ENCODE measurements around the gene FIP1L1. TPM values are rescaled to one million over a fixed set of nuclear protein-coding genes. Genes with fewer than 3 reads are reported as not detected.
"Not testable (repeated sequence)": the region's sequence is repeated elsewhere in the genome, so short reads cannot be mapped to it uniquely, and the experiment has no call there.

FIP1L1 gene
- total and polyA plus RNA-seq, 9 of the 15 experiments (the other 6 are each of a cell fraction or from before 2014, with no cell fraction given): 34.6 to 137 (median 72.0) TPM

DNA sequence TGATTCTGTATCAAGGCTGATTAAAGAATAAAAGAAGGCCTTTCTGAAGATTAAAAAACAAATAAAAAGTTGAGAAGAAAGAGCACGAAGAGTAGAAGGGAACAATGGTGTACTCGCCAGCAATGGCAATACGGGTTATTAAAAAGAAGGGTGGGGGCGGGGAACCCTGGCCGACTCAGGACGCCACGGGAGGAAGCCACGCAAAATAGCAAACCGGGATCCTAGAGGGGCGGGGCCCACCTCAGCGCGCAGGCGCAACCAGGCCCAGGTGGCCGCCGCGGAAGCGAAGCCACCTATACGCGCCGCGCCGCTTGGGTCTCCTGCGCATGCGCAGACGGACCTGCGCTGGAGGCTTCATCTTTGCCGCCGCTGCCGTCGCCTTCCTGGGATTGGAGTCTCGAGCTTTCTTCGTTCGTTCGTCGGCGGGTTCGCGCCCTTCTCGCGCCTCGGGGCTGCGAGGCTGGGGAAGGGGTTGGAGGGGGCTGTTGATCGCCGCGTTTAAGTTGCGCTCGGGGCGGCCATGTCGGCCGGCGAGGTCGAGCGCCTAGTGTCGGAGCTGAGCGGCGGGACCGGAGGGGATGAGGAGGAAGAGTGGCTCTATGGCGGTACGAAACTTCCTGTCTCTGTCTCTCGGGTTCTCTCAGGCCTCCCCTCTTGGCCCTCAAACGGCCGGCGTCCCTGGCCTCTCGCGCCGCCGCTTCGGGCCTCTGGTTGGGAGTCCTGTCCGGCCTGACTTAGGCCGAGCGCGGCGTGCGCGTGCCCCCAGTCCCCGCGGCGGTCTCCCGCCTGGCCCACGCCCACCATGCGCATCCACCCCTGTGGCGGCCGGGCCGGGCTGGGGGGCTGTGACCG, at the start of gene FIP1L1 (continued):
- TF ChIP-seq, protein P1, sequence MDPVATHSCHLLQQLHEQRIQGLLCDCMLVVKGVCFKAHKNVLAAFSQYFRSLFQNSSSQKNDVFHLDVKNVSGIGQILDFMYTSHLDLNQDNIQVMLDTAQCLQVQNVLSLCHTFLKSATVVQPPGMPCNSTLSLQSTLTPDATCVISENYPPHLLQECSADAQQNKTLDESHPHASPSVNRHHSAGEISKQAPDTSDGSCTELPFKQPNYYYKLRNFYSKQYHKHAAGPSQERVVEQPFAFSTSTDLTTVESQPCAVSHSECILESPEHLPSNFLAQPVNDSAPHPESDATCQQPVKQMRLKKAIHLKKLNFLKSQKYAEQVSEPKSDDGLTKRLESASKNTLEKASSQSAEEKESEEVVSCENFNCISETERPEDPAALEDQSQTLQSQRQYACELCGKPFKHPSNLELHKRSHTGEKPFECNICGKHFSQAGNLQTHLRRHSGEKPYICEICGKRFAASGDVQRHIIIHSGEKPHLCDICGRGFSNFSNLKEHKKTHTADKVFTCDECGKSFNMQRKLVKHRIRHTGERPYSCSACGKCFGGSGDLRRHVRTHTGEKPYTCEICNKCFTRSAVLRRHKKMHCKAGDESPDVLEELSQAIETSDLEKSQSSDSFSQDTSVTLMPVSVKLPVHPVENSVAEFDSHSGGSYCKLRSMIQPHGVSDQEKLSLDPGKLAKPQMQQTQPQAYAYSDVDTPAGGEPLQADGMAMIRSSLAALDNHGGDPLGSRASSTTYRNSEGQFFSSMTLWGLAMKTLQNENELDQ (CRISPR knock-in tag; IDR thresholded peaks at IDR 0.05; ENCODE audit: borderline replicate concordance): no peak
- peak in 1 of 2 experiments; percentile 71; a peak in 2 of 4 replicates for TF ChIP-seq HDAC1 (IDR thresholded peaks at IDR 0.05)
- TF ChIP-seq THRAP3 (IDR thresholded peaks at IDR 0.05; ENCODE audit: borderline replicate concordance): no peak
- 0 out of 2 replicates have a peak, but pooled peaks have one; percentile 35 for TF ChIP-seq NKRF (IDR thresholded peaks at IDR 0.05; ENCODE audit: borderline replicate concordance)
- no peak for TF ChIP-seq ELF4 (CRISPR knock-in tag; IDR thresholded peaks at IDR 0.05)
- peak; percentile 36; the same call in 1 of the 2 replicates for TF ChIP-seq C11orf30 (IDR thresholded peaks at IDR 0.05; ENCODE audit: low read depth)
- TF ChIP-seq ZNF175 (CRISPR knock-in tag; IDR thresholded peaks at IDR 0.05; ENCODE audit: low read depth): no peak
- TF ChIP-seq ZNF12 (CRISPR knock-in tag; IDR thresholded peaks at IDR 0.05): 0 out of 2 replicates have a peak, but pooled peaks have one; percentile 68

GRCh38 chr4:53334916-53335315, 42.5 kb upstream of the FIP1L1 start:
- H3K9me1 ChIP-seq (ENCODE audit: control insufficient read depth, insufficient read depth, low read length); BruUV-seq (replicated peaks); H3K36me3 ChIP-seq (ENCODE audit: control insufficient read depth, insufficient read depth, low read length); H3K4me1 ChIP-seq (replicated peaks in 1 of 2; ENCODE audit: control insufficient read depth in 2 of 2, insufficient read depth in 2 of 2, low read length in 2 of 2); H4K20me1 ChIP-seq (replicated peaks; ENCODE audit: control insufficient read depth, insufficient read depth, low read length); FAIRE-seq; POLR2A ChIA-PET; H3K79me2 ChIP-seq (ENCODE audit: control insufficient read depth, insufficient read depth, low read length); H3K4me2 ChIP-seq (ENCODE audit: insufficient read depth, low read length); ATAC-seq; intact Hi-C loops (cut with micrococcal nuclease); H3K4me3 ChIP-seq; H3K9me3 ChIP-seq (replicated peaks; ENCODE audit: control insufficient read depth, insufficient read depth, low read depth, low read length); H3K9ac ChIP-seq (ENCODE audit: insufficient read depth in 1 of 2, low read depth in 2 of 2, low read length in 2 of 2); H3K27me3 ChIP-seq (ENCODE audit: control insufficient read depth in 2 of 2, insufficient read depth in 2 of 2, low read length in 2 of 2); in situ Hi-C loops (cut with MboI); CTCF ChIA-PET (ENCODE audit: low intra/inter-chr PET ratio); H3K27ac ChIP-seq (ENCODE audit: extremely low read depth, low read depth, low read length); DNase-seq (ENCODE audit: extremely low read depth in 1 of 4, low spot score in 3 of 4); H2AFZ ChIP-seq (ENCODE audit: low read depth, low read length): not testable (repeated sequence)
- 97% methylated on average over 4 of the region's 6 CpGs for WGBS (ENCODE audit: insufficient coverage, low coverage, missing lambda C conversion rate)

DNA sequence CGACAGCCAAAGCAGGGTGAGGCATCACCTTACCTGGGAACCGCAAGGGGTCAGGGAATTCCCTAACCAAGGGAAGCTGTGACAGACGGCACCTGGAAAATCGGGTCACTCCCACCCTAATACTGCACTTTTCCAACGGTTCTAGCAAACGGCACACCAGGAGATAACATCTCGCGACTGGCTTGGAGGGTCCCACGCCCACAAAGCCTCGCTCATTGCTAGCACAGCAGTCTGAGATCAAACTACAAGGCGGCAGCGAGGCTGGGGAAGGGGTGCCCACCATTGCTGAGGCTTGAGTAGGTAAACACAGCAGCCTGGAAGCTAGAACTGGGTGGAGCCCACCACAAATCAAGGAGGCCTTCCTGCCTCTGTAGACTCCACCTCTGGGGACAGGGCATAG, 37.3 kb upstream of the FIP1L1 start:
- FAIRE-seq; H4K20me1 ChIP-seq (replicated peaks; ENCODE audit: control insufficient read depth, insufficient read depth, low read length); in situ Hi-C loops (cut with MboI); intact Hi-C loops (cut with micrococcal nuclease); H3K4me3 ChIP-seq; H3K27me3 ChIP-seq (ENCODE audit: control insufficient read depth in 2 of 2, insufficient read depth in 2 of 2, low read length in 2 of 2); DNase-seq (ENCODE audit: extremely low read depth in 1 of 4, low spot score in 3 of 4); H3K79me2 ChIP-seq (ENCODE audit: control insufficient read depth, insufficient read depth, low read length); H2AFZ ChIP-seq (ENCODE audit: low read depth, low read length); H3K9ac ChIP-seq (ENCODE audit: insufficient read depth in 1 of 2, low read depth in 2 of 2, low read length in 2 of 2); H3K4me1 ChIP-seq (replicated peaks in 1 of 2; ENCODE audit: control insufficient read depth in 2 of 2, insufficient read depth in 2 of 2, low read length in 2 of 2); H3K9me1 ChIP-seq (ENCODE audit: control insufficient read depth, insufficient read depth, low read length); BruUV-seq (replicated peaks); CTCF ChIA-PET (ENCODE audit: low intra/inter-chr PET ratio); H3K36me3 ChIP-seq (ENCODE audit: control insufficient read depth, insufficient read depth, low read length); H3K4me2 ChIP-seq (ENCODE audit: insufficient read depth, low read length); H3K27ac ChIP-seq (ENCODE audit: extremely low read depth, low read depth, low read length); ATAC-seq; POLR2A ChIA-PET; H3K9me3 ChIP-seq (replicated peaks; ENCODE audit: control insufficient read depth, insufficient read depth, low read depth, low read length): not testable (repeated sequence)
- WGBS (ENCODE audit: insufficient coverage, low coverage, missing lambda C conversion rate): 83% methylated on average over 5 of the region's 12 CpGs

All from K562 (cell line).